ENCODE data around the gene FXYD4.

- TF ChIP-seq YY1 (IDR thresholded peaks at IDR 0.05; ENCODE audit: insufficient read depth, insufficient read length): no peak
- no peak for TF ChIP-seq ZNF274 (IDR thresholded peaks at IDR 0.05; ENCODE audit: low read depth, low read length)
- no peak for TF ChIP-seq SUZ12 (IDR thresholded peaks at IDR 0.05; ENCODE audit: extremely low read depth, insufficient read depth, insufficient read length)
Measured at GRCh38 chr10:43323245-43323644, 48.2 kb upstream of the FXYD4 start.

Data from NT2/D1 (cell line).